Caco-2 (cell line): ENCODE data around the gene MMP8. TPM values are rescaled to one million over a fixed set of nuclear protein-coding genes. Genes with fewer than 3 reads are reported as not detected.

Source experiments
- BruUV-seq: library from RNA; stranded (reverse); fragments of 400-500 nt; replicated peaks from 2 replicates; lab custom pipeline; 2021; lab: Mats Ljungman, UMichigan
- CTCF ChIA-PET: fragments of 300-600 bp; sonication (Branson Sonifier 250); formaldehyde crosslinking; loops from one replicate; lab custom pipeline; 2022; ENCODE audit warnings: antibody characterized with exemption; lab: Charles Lee
- POLR2A ChIA-PET: fragments of 300-600 bp; sonication (Branson Sonifier 250); formaldehyde crosslinking; loops from one replicate; lab custom pipeline; 2022; ENCODE audit warnings: antibody characterized with exemption; lab: Charles Lee
- DNase-seq, 2 experiments: peaks; one replicate each; pipeline versions ENCODE4 v3.0.0 to v3.0.0-alpha.2; 2020 to 2022
- H3K27me3 ChIP-seq: replicated peaks from 2 replicates; pipeline ENCODE4 v1.6.0; 2011; ENCODE audit warnings: low read length; ENCODE audit not compliant: control insufficient read depth, insufficient read depth
- H3K36me3 ChIP-seq: 2 replicates; pipeline ENCODE4 v1.5.1; 2011; ENCODE audit warnings: low read length; ENCODE audit not compliant: control insufficient read depth, insufficient read depth
- H3K4me1 ChIP-seq: fragments of 250-450 bp; sonication (Bioruptor Pico); 2 replicates; pipeline ENCODE4 v1.5.1; 2020; ENCODE audit warnings: mild to moderate bottlenecking
- H3K4me3 ChIP-seq: 2 replicates; pipeline ENCODE4 v1.5.1; 2011; ENCODE audit warnings: low read depth, mild to moderate bottlenecking, control low read depth, low read length
- H3K9me3 ChIP-seq: fragments of 250-450 bp; sonication (Bioruptor Pico); 2 replicates; pipeline ENCODE4 v1.5.1; 2020; ENCODE audit warnings: mild to moderate bottlenecking, moderate library complexity
- H3K27ac Mint-ChIP-seq: one replicate; pipeline ENCODE4 v1.8.0; 2022; ENCODE audit warnings: mixed read lengths; ENCODE audit not compliant: unreplicated experiment
- H3K27me3 Mint-ChIP-seq: one replicate; pipeline ENCODE4 v1.8.0; 2022; ENCODE audit warnings: mixed read lengths; ENCODE audit not compliant: insufficient read depth, unreplicated experiment
- H3K36me3 Mint-ChIP-seq: one replicate; pipeline ENCODE4 v1.8.0; 2022; ENCODE audit warnings: mild to moderate bottlenecking, mixed read lengths; ENCODE audit not compliant: insufficient read depth, unreplicated experiment
- H3K4me1 Mint-ChIP-seq: one replicate; pipeline ENCODE4 v1.8.0; 2022; ENCODE audit warnings: low read depth, mixed read lengths; ENCODE audit not compliant: unreplicated experiment
- H3K4me3 Mint-ChIP-seq: one replicate; pipeline ENCODE4 v1.8.0; 2022; ENCODE audit warnings: mild to moderate bottlenecking, moderate library complexity, mixed read lengths; ENCODE audit not compliant: unreplicated experiment
- H3K9me3 Mint-ChIP-seq: one replicate; pipeline ENCODE4 v1.8.0; 2022; ENCODE audit warnings: mixed read lengths; ENCODE audit not compliant: unreplicated experiment
- CTCF ChIP-seq, 2 experiments: fragments of 200-600 bp in 1 of 2; IDR thresholded peaks; 1 replicate in 1 of 2; 2 replicates in 1 of 2; pipeline versions ENCODE4 v1.5.1 to v1.8.0; 2011 to 2022; ENCODE audit warnings: antibody characterized with exemption in 1 of 2, control low read depth in 1 of 2, inconsistent platforms in 1 of 2, low read depth in 1 of 2, low read length in 1 of 2, mild to moderate bottlenecking in 1 of 2, moderate library complexity in 1 of 2; ENCODE audit not compliant: insufficient read depth in 1 of 2, severe bottlenecking in 1 of 2, unreplicated experiment in 1 of 2
- intact Hi-C: fragments of 100-400 bp; cut with micrococcal nuclease; formaldehyde crosslinking; loops from one replicate; pipeline ENCODE4 v1.10.0; 2022; ENCODE audit not compliant: unreplicated experiment
- total RNA-seq: library from RNA; stranded (reverse); gene quantifications from 2 replicates; pipeline ENCODE4 v1.2.3, GENCODE V29; 2022

Gene MMP8
- total RNA-seq, 1 experiment from 2014 or later: not detected

- H3K27ac Mint-ChIP-seq: no peak overlapping the region
- H3K4me3 ChIP-seq: no peak overlapping the region
- CTCF ChIA-PET: no interaction called here
- H3K36me3 Mint-ChIP-seq: no peaks in the 10 kb centered on the region
- H3K9me3 Mint-ChIP-seq: no peaks in the 10 kb centered on the region
- intact Hi-C loops: no loop called here
- POLR2A ChIA-PET: no interaction called here
- TF ChIP-seq CTCF (IDR thresholded peaks at IDR 0.05; ENCODE audit: insufficient read depth in 1 of 2, low read depth in 1 of 2, low read length in 1 of 2, severe bottlenecking in 1 of 2, unreplicated experiment in 1 of 2): no peak
- H3K4me3 Mint-ChIP-seq: no peak overlapping the region
- H3K9me3 ChIP-seq: no peaks in the 10 kb centered on the region
- no peaks in the 10 kb centered on the region for H3K4me1 Mint-ChIP-seq
- no peaks in the 10 kb centered on the region for H3K27me3 ChIP-seq
- no peaks in the 10 kb centered on the region for H3K4me1 ChIP-seq
- peaks cover 21% of the 10 kb centered on the region for H3K27me3 Mint-ChIP-seq
- DNase-seq: no peak
- no TSS peak for BruUV-seq
- no peaks in the 10 kb centered on the region for H3K36me3 ChIP-seq
Observed at GRCh38 chr11:102709201-102709945, 15.4 kb downstream of the MMP8 start.

- H3K4me1 Mint-ChIP-seq: no peaks in the 10 kb centered on the region
- no peak overlapping the region for H3K4me3 Mint-ChIP-seq
- Histone ChIP-seq H3K4me3 (no peak overlapping the region), H3K4me1 (no peaks in the 10 kb centered on the region), H3K9me3 (no peaks in the 10 kb centered on the region), H3K27me3 (no peaks in the 10 kb centered on the region), H3K36me3 (no peaks in the 10 kb centered on the region)
- DNase-seq: no peak
- ChIA-PET CTCF (no interaction called here), POLR2A (no interaction called here)
- TF ChIP-seq CTCF (IDR thresholded peaks at IDR 0.05; ENCODE audit: insufficient read depth in 1 of 2, low read depth in 1 of 2, low read length in 1 of 2, severe bottlenecking in 1 of 2, unreplicated experiment in 1 of 2): no peak
- peaks cover 18% of the 10 kb centered on the region for H3K27me3 Mint-ChIP-seq
- H3K9me3 Mint-ChIP-seq: no peaks in the 10 kb centered on the region
- H3K27ac Mint-ChIP-seq: no peak overlapping the region
- BruUV-seq: no TSS peak
- intact Hi-C loops: no loop called here
- no peaks in the 10 kb centered on the region for H3K36me3 Mint-ChIP-seq
Observed at GRCh38 chr11:102708654-102709053, 16.1 kb downstream of the MMP8 start.

- Histone ChIP-seq H3K4me3 (no peak within 1 kb of the TSS), H3K36me3 (no peaks in the 10 kb centered on the region), H3K9me3 (no peaks in the 10 kb centered on the region), H3K4me1 (no peaks in the 10 kb centered on the region), H3K27me3 (no peaks in the 10 kb centered on the region)
- H3K9me3 Mint-ChIP-seq: no peaks in the 10 kb centered on the region
- ChIA-PET POLR2A (no interaction called here), CTCF (interaction anchor here (0.6 kb wide), 1 partner anchor 213 kb away, joined by 3 read pairs; no protein-coding TSS in a partner anchor)
- BruUV-seq: no TSS peak
- no peak within 1 kb of the TSS for H3K4me3 Mint-ChIP-seq
- H3K36me3 Mint-ChIP-seq: no peaks in the 10 kb centered on the region
- no peak for TF ChIP-seq CTCF (IDR thresholded peaks at IDR 0.05; ENCODE audit: insufficient read depth in 1 of 2, low read depth in 1 of 2, low read length in 1 of 2, severe bottlenecking in 1 of 2, unreplicated experiment in 1 of 2)
- no peak for DNase-seq
- H3K27me3 Mint-ChIP-seq: peaks cover 18% of the 10 kb centered on the region
- intact Hi-C loops: no loop called here
- no peak within 1 kb of the TSS for H3K27ac Mint-ChIP-seq
- no peaks in the 10 kb centered on the region for H3K4me1 Mint-ChIP-seq
Observed at GRCh38 chr11:102705626-102706025, 19.1 kb downstream of the MMP8 start, which contains the start of gene MMP27. Gene MMP27, minus strand, starts transcription at chr11:102705769. Its CDS starts 55 bp downstream, at chr11:102705714.
